Ovary (tissue), 3 donors: Measurements from ENCODE around the gene CDK4.
"Not testable (repeated sequence)": the region's sequence is repeated elsewhere in the genome, so short reads cannot be mapped to it uniquely, and the experiment has no call there.

ENCODE experiments used
- CTCF ChIP-seq, 3 donors: fragments of 450-650 bp in 2 of 3; fragments of 200-600 bp in 1 of 3; IDR thresholded peaks; one replicate each; pipeline versions ENCODE4 v1.5.1 to v1.8.0; 2016 to 2022; ENCODE audit warnings: antibody characterized with exemption in 3 of 3, mild to moderate bottlenecking in 1 of 3
- EP300 ChIP-seq: sonication (generic); formaldehyde crosslinking; IDR thresholded peaks from one replicate; pipeline ENCODE4 v1.6.1; 2017; ENCODE audit warnings: antibody characterized with exemption
- POLR2A ChIP-seq: fragments of 450-650 bp; IDR thresholded peaks from one replicate; pipeline ENCODE4 v1.6.1; 2017; ENCODE audit warnings: antibody characterized with exemption, mild to moderate bottlenecking, moderate library complexity
- donor health status: DM: no; HTN: no; CAD: no.

- not testable (repeated sequence) for TF ChIP-seq EP300; CTCF (IDR thresholded peaks at IDR 0.05); POLR2A
Observed at GRCh38 chr12:57715036-57715748, 36.9 kb downstream of the CDK4 start.
